Peyer's patch (tissue), 4 donors: ENCODE measurements around the gene HSPH1. TPM values are rescaled to one million over a fixed set of nuclear protein-coding genes. Genes with fewer than 3 reads are reported as not detected.

Experiments used
- DNase-seq, 3 donors: peaks; one replicate each; pipeline ENCODE4 v3.0.0-alpha.2; 2017 to 2019
- H3K27ac ChIP-seq, 4 donors: fragments of 200-600 bp; sonication (generic); one replicate each; pipeline ENCODE4 v1.5.1; 2016 to 2019
- H3K27me3 ChIP-seq, 2 donors: fragments of 200-600 bp; sonication (generic); one replicate each; pipeline ENCODE4 v1.5.1; 2019
- H3K36me3 ChIP-seq, 3 donors: fragments of 200-600 bp; sonication (generic); one replicate each; pipeline ENCODE4 v1.5.1; 2016 to 2019
- H3K4me1 ChIP-seq, 4 donors: fragments of 200-600 bp; sonication (generic); one replicate each; pipeline ENCODE4 v1.5.1; 2016 to 2019
- H3K4me3 ChIP-seq, 4 donors: fragments of 200-600 bp; sonication (generic); 1 replicate in 3 of 4; 2 replicates in 1 of 4; pipeline ENCODE4 v1.5.1; 2016 to 2019; ENCODE audit warnings: mild to moderate bottlenecking in 1 of 4
- H3K9me3 ChIP-seq, 4 donors: fragments of 200-600 bp; sonication (generic); one replicate each; pipeline ENCODE4 v1.5.1; 2016 to 2019; ENCODE audit warnings: mild to moderate bottlenecking in 1 of 4
- CTCF ChIP-seq, 6 experiments: fragments of 450-650 bp in 4 of 6; fragments of 200-600 bp in 2 of 6; sonication (generic) in 1 of 6; IDR thresholded peaks; one replicate each; pipeline ENCODE4 v1.5.1; 2017 to 2019; ENCODE audit warnings: antibody characterized with exemption in 6 of 6, mild to moderate bottlenecking in 3 of 6, moderate library complexity in 1 of 6
- POLR2A ChIP-seq, 2 donors: fragments of 450-650 bp; IDR thresholded peaks; one replicate each; pipeline ENCODE4 v1.5.1; 2017; ENCODE audit warnings: antibody characterized with exemption in 2 of 2, mild to moderate bottlenecking in 2 of 2, moderate library complexity in 2 of 2
- total RNA-seq, 4 donors: library from RNA; depleted of rRNA; stranded (reverse); fragments of >200 nt; gene quantifications; one replicate each; pipeline ENCODE4 v1.1.0, GENCODE V29; 2016

The HSPH1 gene
- total RNA-seq, 4 donors from 2014 or later = 16.9 to 66.8 (median 27.5) TPM

GRCh38 chr13:31151837-31152236 is 9.9 kb downstream of the HSPH1 start:
- H3K9me3 ChIP-seq = no peaks in the 10 kb centered on the region
- H3K27me3 ChIP-seq = no peaks in the 10 kb centered on the region
- no peak for DNase-seq
- no peak overlapping the region for H3K27ac ChIP-seq
- H3K4me3 ChIP-seq = no peak overlapping the region
- H3K36me3 ChIP-seq = peaks cover 0 to 93% (median 0%) of the 10 kb centered on the region in 3 donors
- no peaks in the 10 kb centered on the region for H3K4me1 ChIP-seq
- TF ChIP-seq POLR2A (IDR thresholded peaks at IDR 0.05) (no peak), CTCF (IDR thresholded peaks at IDR 0.05) (no peak)

GRCh38 chr13:31150315-31150985 is 11.3 kb downstream of the HSPH1 start:
- H3K27ac ChIP-seq = no peak overlapping the region
- H3K4me1 ChIP-seq = no peaks in the 10 kb centered on the region
- DNase-seq = no peak
- H3K27me3 ChIP-seq = no peaks in the 10 kb centered on the region
- TF ChIP-seq CTCF (IDR thresholded peaks at IDR 0.05) (no peak), POLR2A (IDR thresholded peaks at IDR 0.05) (no peak)
- no peaks in the 10 kb centered on the region for H3K9me3 ChIP-seq
- no peak overlapping the region for H3K4me3 ChIP-seq
- H3K36me3 ChIP-seq = peaks cover 0 to 97% (median 0%) of the 10 kb centered on the region in 3 donors

GRCh38 chr13:31149604-31150003 is 12.1 kb downstream of the HSPH1 start:
- no peak for DNase-seq
- TF ChIP-seq POLR2A (IDR thresholded peaks at IDR 0.05) = no peak
- TF ChIP-seq CTCF (IDR thresholded peaks at IDR 0.05) = no peak
- Histone ChIP-seq H3K4me1 (no peaks in the 10 kb centered on the region), H3K4me3 (no peak overlapping the region), H3K27me3 (no peaks in the 10 kb centered on the region), H3K27ac (no peak overlapping the region), H3K36me3 (peaks cover 0 to 97% (median 0%) of the 10 kb centered on the region in 3 donors), H3K9me3 (no peaks in the 10 kb centered on the region)

- peaks cover 0 to 93% (median 0%) of the 10 kb centered on the region in 3 donors for H3K36me3 ChIP-seq
- no peak overlapping the region for H3K4me3 ChIP-seq
- TF ChIP-seq POLR2A (IDR thresholded peaks at IDR 0.05) (no peak), CTCF (IDR thresholded peaks at IDR 0.05) (no peak)
- H3K27me3 ChIP-seq = no peaks in the 10 kb centered on the region
- no peak for DNase-seq
- no peaks in the 10 kb centered on the region for H3K9me3 ChIP-seq
- H3K4me1 ChIP-seq = no peaks in the 10 kb centered on the region
- H3K27ac ChIP-seq = no peak overlapping the region
These were observed 16.3 kb downstream of the HSPH1 start for GRCh38 chr13:31145417-31145816.

- TF ChIP-seq POLR2A (IDR thresholded peaks at IDR 0.05) = no peak
- TF ChIP-seq CTCF (IDR thresholded peaks at IDR 0.05) = no peak
- Histone ChIP-seq H3K4me1 (no peaks in the 10 kb centered on the region), H3K27me3 (no peaks in the 10 kb centered on the region), H3K4me3 (no peak overlapping the region), H3K36me3 (peaks cover 0 to 69% (median 0%) of the 10 kb centered on the region in 3 donors), H3K27ac (no peak overlapping the region), H3K9me3 (no peaks in the 10 kb centered on the region)
- no peak for DNase-seq
These were observed 23.2 kb downstream of the HSPH1 start for GRCh38 chr13:31138515-31138914.
